Activated CD8-positive, alpha-beta memory T cell treated with anti-CD3 and anti-CD28 coated beads, Interleukin-2, amount 50 U/mL, for 24 hours (primary cell): Measurements from ENCODE around the gene SLC39A12.
"Not testable (repeated sequence)": the region's sequence is repeated elsewhere in the genome, so short reads cannot be mapped to it uniquely, and the experiment has no call there.

Source experiments
- DNase-seq: peaks from one replicate; pipeline ENCODE4 v3.0.0-alpha.2; 2020; ENCODE audit errors: extremely low read depth

SLC39A12 gene

DNA sequence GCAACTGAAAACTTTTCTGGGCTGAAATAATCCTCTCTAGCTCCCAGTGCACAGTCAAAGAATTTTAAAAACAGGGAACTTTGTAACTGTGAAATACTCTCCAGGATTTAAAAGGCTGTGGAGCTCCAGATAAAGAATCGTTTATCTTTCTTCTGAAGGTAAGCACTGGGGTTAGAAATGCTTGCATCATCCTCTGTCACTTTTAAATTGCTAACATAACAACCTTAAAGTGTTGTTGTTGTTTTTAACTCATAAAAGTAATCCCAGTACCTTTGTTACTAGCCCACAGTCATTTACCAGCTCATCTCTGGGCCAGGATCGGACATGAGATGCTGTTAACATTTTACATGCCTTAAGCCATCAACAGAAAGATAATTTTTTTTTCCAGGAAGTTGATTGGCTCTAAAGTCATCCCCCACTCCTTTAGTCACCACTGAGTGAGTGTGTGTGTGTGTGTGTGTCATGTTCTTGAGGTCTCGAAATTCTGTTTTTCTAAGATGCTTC, at the start of gene SLC39A12:
Gene SLC39A12, plus strand, starts transcription at position 51 of the 504 bp plus-strand sequence. CDS start 1,359 bp downstream, outside the sequence.
- no peak for DNase-seq

DNA sequence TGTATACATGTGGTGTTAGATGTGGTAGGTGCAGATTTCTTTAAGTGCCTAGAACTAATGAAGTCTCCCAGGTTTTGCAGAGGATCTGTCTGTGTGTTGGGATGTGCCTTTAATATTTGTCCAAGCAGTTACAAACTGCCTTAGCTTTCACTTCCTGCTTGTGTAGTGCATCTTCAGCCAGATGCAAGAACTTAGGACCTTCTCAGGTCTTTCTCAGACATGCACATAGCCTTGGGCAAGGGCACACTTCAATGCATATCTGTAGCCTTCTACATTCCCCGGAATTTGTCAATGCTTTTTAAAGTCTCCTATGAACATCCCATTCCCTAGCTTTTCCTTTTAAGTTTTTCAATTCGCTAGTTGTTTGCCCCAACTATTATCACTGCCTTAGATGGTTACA, 47.2 kb upstream of the SLC39A12 start:
- no peak for DNase-seq

DNA sequence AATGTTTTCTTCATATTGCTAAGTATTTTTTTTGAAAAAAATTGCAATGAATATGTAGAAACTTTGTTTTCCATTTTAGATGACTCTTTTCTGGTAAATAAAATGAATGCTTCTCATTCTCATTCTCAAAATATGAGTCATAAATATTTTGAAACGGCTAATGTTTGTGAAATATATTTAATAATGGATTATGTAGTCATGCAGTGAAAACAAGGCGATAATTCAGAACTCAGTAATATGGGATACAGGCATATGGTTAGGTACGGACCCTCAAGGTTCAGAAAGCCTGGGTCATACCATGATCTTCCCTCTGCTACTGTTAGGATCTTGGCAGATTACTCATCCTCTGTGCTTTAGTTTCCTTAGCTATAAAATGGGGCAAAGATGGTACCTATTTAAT, 46.2 kb upstream of the SLC39A12 start:
- no peak for DNase-seq

DNA sequence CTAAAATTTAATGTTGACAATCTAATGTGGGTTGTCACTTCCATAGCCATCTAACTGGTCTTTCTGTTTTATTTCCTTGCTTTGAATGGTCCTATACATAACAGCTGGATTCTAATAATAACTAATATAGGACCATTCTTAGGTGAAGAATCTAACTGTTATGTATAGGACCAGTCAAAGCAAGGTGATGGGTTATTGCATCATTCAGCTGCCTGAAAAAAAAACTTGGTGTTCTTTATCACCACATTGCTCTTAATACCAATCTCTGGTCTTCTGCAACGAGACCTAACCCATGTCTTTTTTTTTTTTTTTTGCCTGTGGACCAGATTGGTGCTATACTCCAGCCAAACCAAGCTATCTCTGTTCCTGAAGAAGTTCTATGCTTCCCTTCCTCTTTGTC, 45.7 kb upstream of the SLC39A12 start:
- no peak for DNase-seq

DNA sequence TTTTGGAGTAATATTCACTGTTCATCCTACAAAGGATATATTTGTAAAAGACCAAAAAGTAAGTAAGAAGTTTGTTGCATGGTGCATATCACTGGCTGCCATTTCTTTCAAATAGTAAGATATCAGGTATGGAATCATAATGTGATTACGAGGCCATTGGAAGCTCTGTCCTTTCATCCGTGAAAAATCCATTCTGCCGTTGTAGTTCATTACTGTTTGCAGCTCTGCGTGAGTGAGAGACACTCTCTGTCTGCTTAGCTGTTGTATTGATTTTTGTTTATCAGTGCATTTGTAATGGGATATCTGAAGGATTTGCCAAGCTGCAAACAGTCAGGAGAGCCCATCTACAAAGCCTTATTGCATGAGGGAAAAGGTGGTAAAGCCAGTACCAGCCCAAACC, 44.1 kb upstream of the SLC39A12 start:
- no peak for DNase-seq

DNA sequence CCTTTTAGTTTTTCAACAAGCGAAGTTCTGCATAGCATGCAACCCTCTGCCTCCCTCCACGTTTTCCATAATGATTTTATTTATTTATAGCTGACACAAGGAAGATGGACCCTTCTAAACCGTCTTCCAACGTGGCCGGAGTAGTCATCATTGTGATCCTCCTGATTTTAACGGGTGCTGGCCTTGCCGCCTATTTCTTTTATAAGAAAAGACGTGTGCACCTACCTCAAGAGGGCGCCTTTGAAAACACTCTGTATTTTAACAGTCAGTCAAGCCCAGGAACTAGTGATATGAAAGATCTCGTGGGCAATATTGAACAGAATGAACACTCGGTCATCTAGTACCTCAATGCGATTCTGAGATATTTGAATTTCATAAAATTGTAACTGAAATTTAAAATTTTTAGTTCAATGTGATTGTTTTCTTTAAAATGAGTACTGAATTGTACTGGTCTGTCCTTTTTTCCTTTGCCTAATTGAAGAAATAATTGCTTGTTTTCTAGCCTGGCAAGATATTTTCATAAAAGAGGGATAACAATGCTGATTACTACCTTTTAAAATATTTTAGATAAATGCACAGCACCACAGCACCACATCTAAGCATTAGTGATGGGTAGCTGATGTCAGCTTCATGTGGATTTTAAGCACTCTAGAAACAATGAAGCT, 41.5 kb upstream of the SLC39A12 start:
- DNase-seq: no peak

DNA sequence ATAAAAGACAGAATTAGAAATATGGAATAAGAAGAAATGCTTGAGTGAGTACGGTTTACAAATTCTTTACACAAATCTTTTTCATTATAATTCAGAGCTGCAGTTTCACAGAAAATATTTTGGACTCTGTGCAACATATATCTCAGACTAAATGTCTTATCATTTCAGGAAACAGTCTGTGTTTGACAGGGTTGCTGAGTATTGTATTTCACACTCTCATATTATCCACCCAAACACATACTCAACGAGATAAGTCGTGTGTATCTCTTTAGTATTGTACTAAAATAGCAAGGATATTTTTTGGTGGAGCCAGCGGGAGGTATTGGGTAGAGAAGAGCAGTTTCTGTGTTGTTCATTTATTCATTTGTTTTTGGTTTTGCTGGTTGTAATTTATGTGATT, 39.0 kb upstream of the SLC39A12 start:
- DNase-seq: no peak

DNA sequence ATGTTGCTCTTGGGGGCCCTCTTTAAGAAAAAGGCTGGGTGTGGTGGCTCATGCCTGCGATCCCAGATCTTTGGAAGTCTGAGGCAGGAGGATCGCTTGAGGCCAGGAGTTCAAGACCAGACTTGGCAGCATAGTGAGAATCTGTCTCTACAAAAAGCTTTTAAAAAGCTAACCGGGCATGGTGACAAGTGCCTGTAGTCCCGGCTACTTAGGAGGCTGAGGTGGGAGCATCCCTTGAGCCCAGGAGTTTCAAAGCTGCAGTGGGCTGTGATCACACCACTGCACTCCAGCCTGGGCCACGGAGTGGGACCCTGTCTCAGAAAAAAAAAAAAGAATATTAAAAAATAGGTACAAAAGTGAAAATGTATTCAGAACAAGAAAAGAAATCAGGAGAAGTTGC, 38.1 kb upstream of the SLC39A12 start:
- no peak for DNase-seq

DNA sequence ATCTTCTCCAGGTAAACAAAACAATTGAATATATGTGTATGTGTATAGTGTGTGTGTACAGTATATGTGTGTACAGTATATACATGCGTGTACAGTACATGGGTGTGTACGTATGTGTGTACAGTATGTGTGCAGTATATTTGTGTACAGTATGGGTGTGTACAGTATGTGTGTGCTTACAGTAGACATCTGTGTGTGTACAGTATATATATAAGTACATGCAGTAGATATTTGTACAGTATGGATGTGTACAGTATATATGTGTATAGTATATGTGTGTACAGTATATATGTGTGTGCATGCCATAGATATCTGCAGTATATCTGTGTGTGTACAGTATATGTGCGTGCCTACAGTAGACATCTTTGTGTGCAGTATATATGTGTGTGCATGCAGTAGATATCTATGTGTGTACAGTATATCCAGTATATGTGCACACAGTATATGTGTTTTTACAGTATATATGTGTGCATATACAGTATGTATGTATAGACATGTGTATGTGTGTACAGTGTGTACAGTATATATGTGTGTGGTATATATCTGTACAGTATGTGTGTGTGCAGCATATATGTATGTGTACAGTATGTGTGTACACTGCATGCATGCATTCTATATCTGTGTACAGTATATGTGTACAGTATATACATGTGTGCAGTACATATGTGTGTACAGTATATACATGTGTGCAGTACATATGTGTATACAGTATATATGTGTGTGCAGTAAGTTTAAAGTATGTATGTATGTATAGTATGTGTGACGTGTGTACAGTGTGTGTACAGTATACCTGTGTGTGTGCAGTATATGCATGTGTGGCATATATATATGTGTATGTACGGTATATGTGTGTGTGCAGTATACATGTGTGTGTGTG, 37.3 kb upstream of the SLC39A12 start:
- no peak for DNase-seq

DNA sequence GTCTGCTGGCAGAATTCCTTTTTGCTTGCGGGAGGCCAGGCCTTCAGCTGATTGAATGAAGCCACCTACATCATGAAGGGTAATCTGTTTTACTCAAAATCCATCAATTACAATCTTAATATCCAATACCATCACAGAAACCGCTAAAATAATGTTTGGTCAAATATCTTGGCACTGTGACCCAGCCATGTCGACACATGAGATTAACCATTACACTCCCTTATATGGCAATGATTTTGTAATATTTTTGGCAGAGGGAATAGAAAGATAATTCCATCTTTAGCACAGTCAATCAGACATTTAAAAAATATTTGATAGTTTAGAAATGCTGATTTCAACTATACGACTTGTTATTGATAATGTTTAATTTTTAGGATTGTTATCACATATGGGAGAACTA, 36.5 kb upstream of the SLC39A12 start:
- DNase-seq: no peak

DNA sequence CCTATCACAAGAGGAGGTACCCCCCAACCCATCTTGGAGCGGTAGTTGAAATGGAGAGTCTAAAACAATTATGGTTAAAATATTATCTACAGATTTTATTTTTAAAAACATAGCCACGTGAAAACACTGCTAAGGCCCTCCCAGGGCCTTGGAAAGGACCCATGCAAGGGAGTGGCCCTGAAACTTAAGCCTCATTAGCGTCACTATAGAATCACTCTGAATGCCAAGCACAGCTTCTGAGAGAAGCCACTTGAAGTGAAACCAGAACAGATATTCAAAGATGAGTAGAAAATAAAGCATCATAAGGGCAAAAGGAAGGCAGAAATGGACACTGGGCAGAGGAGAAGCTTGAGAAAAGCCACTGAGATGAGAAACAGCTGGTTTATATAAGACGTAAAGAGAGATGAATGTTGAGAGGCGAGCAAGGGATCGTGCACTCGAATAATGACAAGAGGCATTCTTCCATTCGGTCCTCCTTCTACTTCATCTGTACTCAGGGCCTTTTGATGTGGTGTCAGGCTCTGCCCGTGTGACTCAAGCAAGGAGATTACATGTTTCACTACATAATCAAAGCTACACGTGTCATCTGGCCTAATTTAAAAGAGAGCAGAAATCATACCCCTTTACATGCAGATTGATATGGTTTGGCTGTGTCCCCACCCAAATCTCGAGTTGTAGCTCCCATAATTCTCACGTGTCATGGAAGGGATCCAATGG, 33.4 kb upstream of the SLC39A12 start:
- no peak for DNase-seq

DNA sequence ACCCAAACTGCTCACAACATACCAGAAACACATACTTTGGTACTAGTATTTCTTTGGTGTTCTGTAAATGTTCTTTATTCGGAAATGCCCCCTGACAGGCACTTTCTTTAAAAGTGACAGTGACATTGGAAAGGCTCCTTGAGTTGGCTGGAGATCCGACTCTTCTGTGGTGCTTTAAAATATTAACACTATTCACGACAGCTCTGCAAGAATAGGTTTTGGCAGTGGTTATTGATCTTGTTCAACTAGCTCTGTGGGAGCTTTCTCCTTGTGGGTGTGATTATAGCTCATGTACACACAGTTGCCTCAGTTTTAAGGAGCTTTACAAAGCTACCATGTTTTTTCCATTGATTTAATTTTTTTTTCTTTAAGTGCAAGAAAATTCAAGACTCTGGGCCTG, 30.3 kb upstream of the SLC39A12 start:
- DNase-seq: no peak

DNA sequence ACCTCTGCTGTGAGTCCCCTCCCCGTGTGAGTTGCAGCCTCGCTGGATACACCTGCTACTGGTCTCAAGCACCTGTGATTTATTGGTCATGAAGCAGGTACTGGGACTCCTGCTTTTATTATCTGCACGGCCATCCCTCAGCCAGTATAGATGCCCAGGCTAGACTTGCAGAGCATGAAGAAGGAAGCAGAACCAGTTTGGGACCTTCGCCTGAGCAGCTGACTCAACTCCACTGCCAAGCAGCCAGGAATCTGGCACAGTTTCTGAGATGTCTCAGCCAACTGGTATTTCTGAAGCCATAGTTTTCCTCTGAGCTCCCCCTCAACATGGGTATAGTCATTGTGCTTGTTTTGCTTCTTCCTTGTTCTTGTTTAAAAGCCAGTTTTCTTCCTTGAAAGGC, 28.0 kb upstream of the SLC39A12 start:
- DNase-seq: no peak

DNA sequence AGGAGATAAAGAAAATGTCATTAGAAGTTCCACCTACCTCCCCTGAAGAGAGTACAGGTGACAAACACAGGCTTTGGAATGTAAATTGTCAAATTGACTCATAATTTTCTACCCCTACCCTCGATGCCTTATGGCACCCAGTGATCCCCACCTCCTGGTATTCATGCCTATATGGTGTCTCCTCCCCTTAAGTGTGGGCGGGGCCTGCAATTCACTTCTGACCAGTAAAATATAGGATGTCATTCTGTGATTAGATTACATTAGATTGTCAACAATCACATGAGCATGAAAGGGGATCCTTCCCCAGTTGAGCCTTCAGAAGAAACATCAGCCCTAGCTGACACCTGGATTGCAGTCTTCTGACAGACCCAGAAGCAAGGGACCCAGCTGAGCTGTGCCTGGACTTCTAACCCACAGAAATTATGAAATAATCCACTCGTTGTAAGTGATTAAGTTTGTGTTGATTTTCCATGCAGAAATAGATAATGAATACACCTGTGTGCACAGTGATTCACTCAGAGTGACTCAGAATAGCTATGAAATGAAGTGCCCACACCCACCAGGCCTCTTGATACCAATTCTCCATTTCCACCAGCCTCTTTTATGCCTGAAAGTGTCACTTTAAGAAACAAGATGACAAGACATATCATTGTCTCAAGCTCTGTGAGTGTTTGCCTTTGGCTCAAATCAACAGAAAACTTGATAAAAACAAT, 8.5 kb upstream of the SLC39A12 start:
- no peak for DNase-seq

DNA sequence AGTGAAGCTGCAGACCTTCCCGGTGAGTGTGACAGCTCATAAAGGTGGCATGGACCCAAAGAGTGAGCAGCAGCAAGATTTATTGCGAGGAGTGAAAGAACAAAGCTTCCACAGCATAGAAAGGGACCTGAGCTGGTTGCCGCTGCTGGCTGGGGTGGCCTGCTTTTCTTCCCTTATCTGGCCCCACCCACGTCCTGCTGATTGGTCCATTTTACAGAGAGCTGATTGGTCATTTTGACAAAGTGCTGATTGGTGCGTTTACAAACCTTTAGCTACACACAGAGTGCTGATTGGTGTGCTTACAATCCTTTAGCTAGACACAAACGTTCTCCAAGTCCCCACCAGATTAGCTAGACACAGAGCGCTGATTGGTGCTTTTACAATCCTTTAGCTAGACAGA, 1.4 kb upstream of the SLC39A12 start:
- not testable (repeated sequence) for DNase-seq

DNA sequence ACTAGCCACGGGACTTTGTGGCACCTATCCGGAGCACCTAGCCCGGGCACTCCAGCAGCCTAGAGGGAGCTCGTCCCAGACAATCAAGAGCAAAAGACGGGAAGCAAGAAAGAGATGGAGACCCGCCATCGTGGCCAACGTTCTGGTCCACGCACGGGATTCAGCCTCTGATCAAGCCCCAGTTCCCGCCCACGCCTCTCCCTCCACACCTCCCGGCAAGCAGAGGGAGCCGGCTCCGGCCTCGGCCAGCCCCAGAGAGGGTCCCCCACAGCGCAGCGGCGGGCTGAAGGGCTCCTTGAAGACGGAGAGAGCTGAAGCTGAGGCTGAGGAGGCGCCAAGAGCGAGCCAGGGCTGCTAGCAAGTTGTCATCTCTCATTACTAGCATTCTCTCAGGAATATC, 992 bp upstream of the SLC39A12 start:
- no peak for DNase-seq

DNA sequence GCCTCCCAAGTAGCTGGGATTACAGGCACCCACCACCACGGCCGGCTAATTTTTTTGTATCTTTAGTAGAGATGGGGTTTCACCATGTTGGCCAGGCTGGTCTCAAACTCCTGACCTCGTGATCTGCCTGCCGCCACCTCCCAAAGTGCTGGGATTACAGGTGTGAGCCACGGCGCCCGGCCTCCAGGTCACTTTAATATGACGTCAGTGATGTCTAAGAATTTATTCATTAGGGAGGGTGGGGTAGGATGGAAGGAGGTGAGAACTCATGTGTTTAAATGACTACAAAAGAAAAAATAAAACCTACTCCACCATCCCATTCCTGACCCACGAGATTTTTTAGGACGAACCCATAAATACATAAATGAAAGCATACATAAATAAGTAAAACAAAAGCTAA, 2.7 kb downstream of the SLC39A12 start:
- not testable (repeated sequence) for DNase-seq

DNA sequence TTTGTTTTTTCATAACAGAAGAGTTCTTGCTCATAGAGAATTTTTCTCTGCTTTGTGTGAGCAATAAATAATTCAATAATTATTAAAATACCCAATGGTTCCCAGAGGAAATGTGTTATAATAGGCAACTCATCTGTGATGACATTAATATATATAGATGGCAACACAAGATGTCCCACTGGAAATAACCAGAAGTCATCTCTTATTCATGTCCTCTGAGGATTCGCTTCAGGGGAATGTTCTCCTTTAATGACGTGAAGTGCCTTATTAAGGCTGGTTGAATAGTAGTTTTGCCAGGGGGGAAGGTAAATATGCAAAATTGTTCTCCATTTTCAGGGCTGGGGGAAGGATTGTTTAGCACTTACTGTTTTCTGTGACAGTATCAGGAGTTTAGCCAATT, 3.1 kb downstream of the SLC39A12 start:
- no peak for DNase-seq

DNA sequence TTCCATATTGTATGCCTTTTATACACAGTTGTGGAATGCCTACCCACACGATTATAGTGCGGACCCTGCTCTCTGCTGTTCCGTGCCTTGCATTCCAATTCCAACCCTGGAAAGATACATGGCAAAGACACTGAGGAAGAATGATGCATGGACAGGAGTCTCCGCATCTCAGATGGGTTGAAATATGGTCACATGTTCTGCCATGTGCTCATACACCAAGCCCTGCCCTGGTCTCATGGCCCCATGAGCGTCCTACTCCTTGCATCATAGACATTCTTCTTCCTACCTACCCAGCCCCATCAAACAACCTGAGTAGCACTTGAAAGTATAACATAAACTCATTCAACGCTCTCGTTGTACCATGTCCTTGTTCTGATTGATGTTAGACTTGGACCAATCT, 6.3 kb downstream of the SLC39A12 start:
- DNase-seq: no peak

DNA sequence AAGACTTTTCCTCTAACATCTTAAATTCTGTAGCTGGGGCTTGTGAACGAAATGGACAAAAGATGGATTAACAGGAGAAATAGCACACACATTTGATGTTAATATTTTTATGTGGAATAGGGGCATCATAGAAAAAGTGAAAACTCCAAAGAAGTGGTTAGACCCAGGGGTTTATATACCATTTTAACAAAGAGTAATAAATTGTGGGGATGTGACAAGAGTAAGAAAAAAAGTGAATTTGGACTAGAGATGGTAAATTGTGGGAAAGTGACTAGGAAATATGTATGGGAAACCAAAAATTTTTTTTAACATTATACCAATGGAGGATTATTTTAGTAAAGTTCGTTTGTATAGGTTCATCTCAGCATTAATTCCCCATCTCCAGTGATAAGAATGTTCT, 8.2 kb downstream of the SLC39A12 start:
- DNase-seq: no peak

DNA sequence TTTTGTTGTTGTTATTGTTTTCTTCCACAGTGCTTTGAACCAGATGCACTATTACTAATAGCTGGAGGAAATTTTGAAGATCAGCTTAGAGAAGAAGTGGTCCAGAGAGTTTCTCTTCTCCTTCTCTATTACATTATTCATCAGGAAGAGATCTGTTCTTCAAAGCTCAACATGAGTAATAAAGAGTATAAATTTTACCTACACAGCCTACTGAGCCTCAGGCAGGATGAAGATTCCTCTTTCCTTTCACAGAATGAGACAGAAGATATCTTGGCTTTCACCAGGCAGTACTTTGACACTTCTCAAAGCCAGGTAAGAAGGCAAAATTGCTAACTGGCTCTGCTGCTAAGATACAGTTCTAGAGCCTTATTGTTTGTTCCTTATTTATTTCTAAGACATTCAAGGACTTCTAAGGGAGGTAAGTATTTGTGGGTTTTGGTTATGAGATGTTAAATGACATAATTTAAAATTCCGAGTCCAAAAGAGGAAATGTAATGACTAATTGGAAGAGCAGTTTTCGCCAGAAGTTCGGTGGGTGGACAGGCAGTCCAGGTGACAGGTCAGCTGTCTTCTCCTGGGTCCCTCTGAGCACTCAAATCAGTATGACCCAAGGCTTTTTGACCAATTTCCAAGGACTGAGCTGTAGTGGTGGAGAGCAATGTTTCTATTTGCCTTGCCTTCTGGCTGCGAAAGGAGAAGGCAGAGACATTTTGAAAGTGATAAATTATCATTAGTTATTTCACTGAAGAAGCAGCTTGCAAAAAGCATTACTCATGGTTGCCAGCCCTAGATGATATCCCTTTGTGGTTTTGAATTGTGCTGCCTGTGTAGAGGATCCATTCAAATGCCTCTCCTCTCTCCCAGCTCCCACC, 10.1 kb downstream of the SLC39A12 start:
- no peak for DNase-seq
